ENCODE measurements around the gene WRAP53. TPM values are rescaled to one million over a fixed set of nuclear protein-coding genes. Genes with fewer than 3 reads are reported as not detected.
"Not testable (repeated sequence)": the region's sequence is repeated elsewhere in the genome, so short reads cannot be mapped to it uniquely, and the experiment has no call there.

The WRAP53 gene
- 35.7 and 41.1 TPM in 2 replicates for total RNA-seq
- long read RNA-seq, full-length matches to known transcripts, result 42 of 51 reads
- long read RNA-seq, partial matches to known transcripts, result 3 of 51 reads
- long read RNA-seq, other reads (novel, unspliced or antisense), result 6 of 51 reads

DNA sequence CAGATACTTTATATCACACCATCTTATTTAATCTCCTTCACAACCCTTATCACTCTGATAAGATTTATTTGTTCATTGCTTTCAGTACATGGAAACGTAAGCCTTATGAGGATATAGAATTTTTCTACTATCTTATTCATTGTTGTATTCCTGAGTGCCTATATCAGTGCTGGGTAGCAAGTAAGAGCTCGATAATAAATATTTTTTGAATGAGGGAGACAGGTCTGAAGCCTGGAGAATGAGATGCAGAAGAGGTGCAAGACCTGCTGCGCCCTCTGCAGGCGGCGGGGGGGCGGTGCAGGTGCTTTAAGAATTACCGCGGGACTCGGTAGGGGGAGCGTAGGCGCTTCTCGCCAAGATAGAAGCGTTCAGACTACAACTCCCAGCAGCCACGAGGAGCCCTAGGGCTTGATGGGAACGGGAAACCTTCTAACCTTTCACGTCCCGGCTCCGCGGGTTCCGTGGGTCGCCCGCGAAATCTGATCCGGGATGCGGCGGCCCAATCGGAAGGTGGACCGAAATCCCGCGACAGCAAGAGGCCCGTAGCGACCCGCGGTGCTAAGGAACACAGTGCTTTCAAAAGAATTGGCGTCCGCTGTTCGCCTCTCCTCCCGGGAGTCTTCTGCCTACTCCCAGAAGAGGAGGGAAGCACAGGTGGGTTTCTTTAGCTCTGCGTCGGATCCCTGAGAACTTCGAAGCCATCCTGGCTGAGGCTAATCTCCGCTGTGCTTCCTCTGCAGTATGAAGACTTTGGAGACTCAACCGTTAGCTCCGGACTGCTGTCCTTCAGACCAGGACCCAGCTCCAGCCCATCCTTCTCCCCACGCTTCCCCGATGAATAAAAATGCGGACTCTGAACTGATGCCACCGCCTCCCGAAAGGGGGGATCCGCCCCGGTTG lies at the start of gene WRAP53:
Gene WRAP53 (plus strand): TSS at position 570 of the 900 bp plus-strand sequence. CDS start 172 bp downstream, at position 742.
- TF ChIP-seq, protein P1, sequence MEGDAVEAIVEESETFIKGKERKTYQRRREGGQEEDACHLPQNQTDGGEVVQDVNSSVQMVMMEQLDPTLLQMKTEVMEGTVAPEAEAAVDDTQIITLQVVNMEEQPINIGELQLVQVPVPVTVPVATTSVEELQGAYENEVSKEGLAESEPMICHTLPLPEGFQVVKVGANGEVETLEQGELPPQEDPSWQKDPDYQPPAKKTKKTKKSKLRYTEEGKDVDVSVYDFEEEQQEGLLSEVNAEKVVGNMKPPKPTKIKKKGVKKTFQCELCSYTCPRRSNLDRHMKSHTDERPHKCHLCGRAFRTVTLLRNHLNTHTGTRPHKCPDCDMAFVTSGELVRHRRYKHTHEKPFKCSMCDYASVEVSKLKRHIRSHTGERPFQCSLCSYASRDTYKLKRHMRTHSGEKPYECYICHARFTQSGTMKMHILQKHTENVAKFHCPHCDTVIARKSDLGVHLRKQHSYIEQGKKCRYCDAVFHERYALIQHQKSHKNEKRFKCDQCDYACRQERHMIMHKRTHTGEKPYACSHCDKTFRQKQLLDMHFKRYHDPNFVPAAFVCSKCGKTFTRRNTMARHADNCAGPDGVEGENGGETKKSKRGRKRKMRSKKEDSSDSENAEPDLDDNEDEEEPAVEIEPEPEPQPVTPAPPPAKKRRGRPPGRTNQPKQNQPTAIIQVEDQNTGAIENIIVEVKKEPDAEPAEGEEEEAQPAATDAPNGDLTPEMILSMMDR (conservative IDR thresholded peaks at IDR 0.05), result peak; percentile 100
- peaks cover 41% of the 10 kb centered on the region for H3K4me1 Mint-ChIP-seq
- H3K4me3 Mint-ChIP-seq, result peak within 1 kb of the TSS; percentile 98
- H3K36me3 Mint-ChIP-seq (ENCODE audit: low read depth), result peaks cover 5% of the 10 kb centered on the region
- no peaks in the 10 kb centered on the region for H3K27me3 Mint-ChIP-seq (ENCODE audit: low read depth)
- peak; percentile 99 for DNase-seq (ENCODE audit: low read depth, low spot score)
- no peaks in the 10 kb centered on the region for H3K9me3 Mint-ChIP-seq
- peak within 1 kb of the TSS; percentile 100 for H3K27ac Mint-ChIP-seq (ENCODE audit: unreplicated experiment)

DNA sequence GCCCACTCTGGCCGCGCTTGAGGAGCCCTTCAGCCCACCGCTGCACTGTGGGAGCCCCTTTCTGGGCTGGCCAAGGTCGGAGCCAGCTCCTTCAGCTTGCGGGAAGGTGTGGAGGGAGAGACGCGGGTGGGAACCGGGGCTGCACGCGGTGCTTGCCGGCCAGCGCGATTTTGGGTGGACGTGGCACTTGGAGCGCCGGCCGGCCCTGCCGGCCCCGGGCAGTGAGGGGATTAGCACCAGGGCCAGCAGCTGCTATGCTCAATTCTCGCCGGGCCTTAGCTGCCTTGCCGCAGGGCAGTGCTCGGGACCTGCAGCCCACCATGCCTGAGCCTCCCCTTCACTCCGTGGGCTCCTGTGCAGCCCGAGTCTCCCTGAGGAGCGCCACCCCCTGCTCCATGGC lies 47.5 kb upstream of the WRAP53 start:
- Mint-ChIP-seq H3K4me3 (no peak overlapping the region), H3K27me3 (ENCODE audit: low read depth) (peaks cover 4% of the 10 kb centered on the region), H3K4me1 (peaks cover 7% of the 10 kb centered on the region), H3K36me3 (ENCODE audit: low read depth) (no peaks in the 10 kb centered on the region), H3K9me3 (no peaks in the 10 kb centered on the region), H3K27ac (ENCODE audit: unreplicated experiment) (no peak overlapping the region)
- TF ChIP-seq, protein P1 (conservative IDR thresholded peaks at IDR 0.05), result no peak
- DNase-seq (ENCODE audit: low read depth, low spot score), result no peak

GRCh38 chr17:7641635-7642034 lies 46.6 kb upstream of the WRAP53 start:
- DNase-seq (ENCODE audit: low read depth, low spot score); H3K27me3 Mint-ChIP-seq (ENCODE audit: low read depth); H3K9me3 Mint-ChIP-seq; H3K4me1 Mint-ChIP-seq; H3K36me3 Mint-ChIP-seq (ENCODE audit: low read depth); H3K27ac Mint-ChIP-seq (ENCODE audit: unreplicated experiment); H3K4me3 Mint-ChIP-seq: not testable (repeated sequence)

- Mint-ChIP-seq H3K4me1 (peaks cover under 1% of the 10 kb centered on the region), H3K9me3 (no peaks in the 10 kb centered on the region), H3K36me3 (ENCODE audit: low read depth) (no peaks in the 10 kb centered on the region), H3K4me3 (no peak overlapping the region), H3K27me3 (ENCODE audit: low read depth) (peaks cover 4% of the 10 kb centered on the region), H3K27ac (ENCODE audit: unreplicated experiment) (peak overlapping the region; percentile 54)
- no peak for DNase-seq (ENCODE audit: low read depth, low spot score)
- TF ChIP-seq, protein P1 (conservative IDR thresholded peaks at IDR 0.05), result no peak
These were observed 43.5 kb upstream of the WRAP53 start for GRCh38 chr17:7644775-7645174.

DNA sequence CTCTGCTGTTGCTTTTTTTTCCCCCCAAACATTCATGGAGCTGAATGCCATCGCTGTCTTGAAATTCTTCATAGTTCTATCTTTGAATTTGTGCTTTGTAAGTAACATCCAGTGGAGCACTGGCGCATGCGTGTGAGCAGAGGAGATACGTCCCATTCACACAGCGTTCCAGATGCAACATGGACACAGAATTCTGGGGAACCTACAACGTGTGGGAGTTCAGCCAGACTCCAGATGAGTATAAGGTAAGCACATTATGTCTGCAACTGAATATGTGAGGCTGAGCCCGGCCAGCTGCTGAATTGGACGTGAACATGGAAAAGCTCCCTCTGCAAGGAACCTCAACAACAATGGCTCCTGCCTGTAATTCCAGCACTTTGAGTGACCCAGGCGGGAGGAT lies 41.8 kb upstream of the WRAP53 start:
- Mint-ChIP-seq H3K27me3 (ENCODE audit: low read depth) (peaks cover 6% of the 10 kb centered on the region), H3K9me3 (no peaks in the 10 kb centered on the region), H3K4me1 (peaks cover 14% of the 10 kb centered on the region), H3K36me3 (ENCODE audit: low read depth) (no peaks in the 10 kb centered on the region), H3K27ac (ENCODE audit: unreplicated experiment) (no peak overlapping the region), H3K4me3 (peak overlapping the region; percentile 36)
- TF ChIP-seq, protein P1 (conservative IDR thresholded peaks at IDR 0.05), result no peak
- DNase-seq (ENCODE audit: low read depth, low spot score), result no peak

GRCh38 chr17:7647018-7647417 lies 41.3 kb upstream of the WRAP53 start:
- no peak for DNase-seq (ENCODE audit: low read depth, low spot score)
- Mint-ChIP-seq H3K4me1 (peaks cover 16% of the 10 kb centered on the region), H3K4me3 (no peak overlapping the region), H3K27ac (ENCODE audit: unreplicated experiment) (no peak overlapping the region), H3K27me3 (ENCODE audit: low read depth) (peaks cover 8% of the 10 kb centered on the region), H3K36me3 (ENCODE audit: low read depth) (no peaks in the 10 kb centered on the region), H3K9me3 (no peaks in the 10 kb centered on the region)
- TF ChIP-seq, protein P1 (conservative IDR thresholded peaks at IDR 0.05), result no peak
